HS-5 (cell line): ENCODE results near the gene C22orf39.

Experiments
- DNase-seq: peaks from one replicate; pipeline ENCODE4 v3.0.0-alpha.2; 2012; ENCODE audit warnings: low read depth

Gene C22orf39

GRCh38 chr22:19477321-19478044, 30.0 kb upstream of the C22orf39 start:
- DNase-seq = no peak

GRCh38 chr22:19476023-19476422, 28.5 kb upstream of the C22orf39 start:
- no peak for DNase-seq

- no peak for DNase-seq
Observed at GRCh38 chr22:19473578-19473977, 26.1 kb upstream of the C22orf39 start.

- DNase-seq = no peak
Observed at GRCh38 chr22:19472233-19472632, 24.7 kb upstream of the C22orf39 start.

- DNase-seq = no peak
Observed at GRCh38 chr22:19471572-19471971, 24.1 kb upstream of the C22orf39 start.

GRCh38 chr22:19470010-19470409, 22.5 kb upstream of the C22orf39 start:
- DNase-seq = no peak

GRCh38 chr22:19469421-19469820, 21.9 kb upstream of the C22orf39 start:
- no peak for DNase-seq

GRCh38 chr22:19467912-19468311, 20.4 kb upstream of the C22orf39 start:
- no peak for DNase-seq

GRCh38 chr22:19466848-19467752, 19.6 kb upstream of the C22orf39 start:
- no peak for DNase-seq

- DNase-seq = no peak
Observed at GRCh38 chr22:19466126-19466716, 18.7 kb upstream of the C22orf39 start.

GRCh38 chr22:19464975-19465374, 17.5 kb upstream of the C22orf39 start:
- no peak for DNase-seq

GRCh38 chr22:19464546-19464945, 17.0 kb upstream of the C22orf39 start:
- no peak for DNase-seq

- DNase-seq = no peak
Observed at GRCh38 chr22:19463491-19464469, 16.3 kb upstream of the C22orf39 start.

- DNase-seq = no peak
Observed at GRCh38 chr22:19463008-19463407, 15.5 kb upstream of the C22orf39 start.

GRCh38 chr22:19461506-19461905, 14.0 kb upstream of the C22orf39 start:
- no peak for DNase-seq

GRCh38 chr22:19460036-19460435, 12.5 kb upstream of the C22orf39 start:
- DNase-seq = no peak

- no peak for DNase-seq
Observed at GRCh38 chr22:19457828-19458428, 10.4 kb upstream of the C22orf39 start.

- DNase-seq = no peak
Observed at GRCh38 chr22:19456541-19456940, 9.0 kb upstream of the C22orf39 start.

- DNase-seq = no peak
Observed at GRCh38 chr22:19455585-19456370, 8.3 kb upstream of the C22orf39 start.

- no peak for DNase-seq
Observed at GRCh38 chr22:19455033-19455432, 7.5 kb upstream of the C22orf39 start.
